ENCODE data around the gene CMTM1. TPM values are rescaled to one million over a fixed set of nuclear protein-coding genes. Genes with fewer than 3 reads are reported as not detected.

Gene CMTM1
- total RNA-seq, 1 experiment from 2014 or later, result 5.8 TPM

- Histone ChIP-seq H4K20me1 (ENCODE audit: insufficient read depth, low read depth, low read length) (no peaks in the 10 kb centered on the region), H3K27ac (ENCODE audit: low read length) (no peak overlapping the region), H3K9ac (ENCODE audit: low read length) (no peak overlapping the region), H3K9me3 (ENCODE audit: low read length) (no peaks in the 10 kb centered on the region), H3K4me2 (ENCODE audit: low read depth, low read length, poor library complexity, severe bottlenecking) (no peak overlapping the region), H2AFZ (ENCODE audit: low read length) (no peak overlapping the region), H3K79me2 (ENCODE audit: low read length) (no peaks in the 10 kb centered on the region), H3K9me2 (replicated peaks; ENCODE audit: insufficient read depth, low read length) (no peaks in the 10 kb centered on the region), H3K27me3 (ENCODE audit: low read length) (no peaks in the 10 kb centered on the region), H3K36me3 (ENCODE audit: insufficient read depth, low read length) (no peaks in the 10 kb centered on the region), H3K4me3 (ENCODE audit: low read length) (no peak overlapping the region), H3K4me1 (ENCODE audit: low read length) (peaks cover 32% of the 10 kb centered on the region)
- DNase-seq, result no peak
These were observed 22.1 kb upstream of the CMTM1 start for GRCh38 chr16:66544016-66544757.

- no peak overlapping the region for H3K9ac ChIP-seq (ENCODE audit: low read length)
- H3K4me2 ChIP-seq (ENCODE audit: low read depth, low read length, poor library complexity, severe bottlenecking), result peak overlapping the region; percentile 40
- peaks cover 57% of the 10 kb centered on the region for H3K4me1 ChIP-seq (ENCODE audit: low read length)
- no peaks in the 10 kb centered on the region for H3K27me3 ChIP-seq (ENCODE audit: low read length)
- no peaks in the 10 kb centered on the region for H4K20me1 ChIP-seq (ENCODE audit: insufficient read depth, low read depth, low read length)
- DNase-seq, result no peak
- H3K27ac ChIP-seq (ENCODE audit: low read length), result no peak overlapping the region
- no peak overlapping the region for H2AFZ ChIP-seq (ENCODE audit: low read length)
- no peaks in the 10 kb centered on the region for H3K9me2 ChIP-seq (replicated peaks; ENCODE audit: insufficient read depth, low read length)
- H3K4me3 ChIP-seq (ENCODE audit: low read length), result no peak overlapping the region
- H3K9me3 ChIP-seq (ENCODE audit: low read length), result no peaks in the 10 kb centered on the region
- H3K79me2 ChIP-seq (ENCODE audit: low read length), result no peaks in the 10 kb centered on the region
- H3K36me3 ChIP-seq (ENCODE audit: insufficient read depth, low read length), result no peaks in the 10 kb centered on the region
These were observed 18.9 kb upstream of the CMTM1 start for GRCh38 chr16:66547101-66547989.

- Histone ChIP-seq H3K27ac (ENCODE audit: low read length) (no peak overlapping the region), H3K9ac (ENCODE audit: low read length) (no peak overlapping the region), H3K9me2 (replicated peaks; ENCODE audit: insufficient read depth, low read length) (no peaks in the 10 kb centered on the region), H4K20me1 (ENCODE audit: insufficient read depth, low read depth, low read length) (no peaks in the 10 kb centered on the region), H3K36me3 (ENCODE audit: insufficient read depth, low read length) (no peaks in the 10 kb centered on the region), H3K9me3 (ENCODE audit: low read length) (no peaks in the 10 kb centered on the region), H2AFZ (ENCODE audit: low read length) (no peak overlapping the region), H3K4me2 (ENCODE audit: low read depth, low read length, poor library complexity, severe bottlenecking) (no peak overlapping the region), H3K4me3 (ENCODE audit: low read length) (no peak overlapping the region), H3K4me1 (ENCODE audit: low read length) (peaks cover 64% of the 10 kb centered on the region), H3K79me2 (ENCODE audit: low read length) (peaks cover 4% of the 10 kb centered on the region), H3K27me3 (ENCODE audit: low read length) (no peaks in the 10 kb centered on the region)
- no peak for DNase-seq
These were observed 18.2 kb upstream of the CMTM1 start for GRCh38 chr16:66548068-66548467.

- no peaks in the 10 kb centered on the region for H3K36me3 ChIP-seq (ENCODE audit: insufficient read depth, low read length)
- H3K79me2 ChIP-seq (ENCODE audit: low read length), result peaks cover 12% of the 10 kb centered on the region
- peaks cover 69% of the 10 kb centered on the region for H3K4me1 ChIP-seq (ENCODE audit: low read length)
- H2AFZ ChIP-seq (ENCODE audit: low read length), result peak overlapping the region; percentile 89
- no peak for DNase-seq
- H3K4me3 ChIP-seq (ENCODE audit: low read length), result peak overlapping the region; percentile 81; the same call in 1 of the 2 replicates
- H4K20me1 ChIP-seq (ENCODE audit: insufficient read depth, low read depth, low read length), result no peaks in the 10 kb centered on the region
- no peak overlapping the region for H3K27ac ChIP-seq (ENCODE audit: low read length)
- no peaks in the 10 kb centered on the region for H3K9me2 ChIP-seq (replicated peaks; ENCODE audit: insufficient read depth, low read length)
- no peaks in the 10 kb centered on the region for H3K9me3 ChIP-seq (ENCODE audit: low read length)
- no peaks in the 10 kb centered on the region for H3K27me3 ChIP-seq (ENCODE audit: low read length)
- H3K9ac ChIP-seq (ENCODE audit: low read length), result peak overlapping the region; percentile 81
- peak overlapping the region; percentile 95 for H3K4me2 ChIP-seq (ENCODE audit: low read depth, low read length, poor library complexity, severe bottlenecking)
These were observed 17.4 kb upstream of the CMTM1 start for GRCh38 chr16:66548868-66549267.

GRCh38 chr16:66549284-66550131 lies 16.7 kb upstream of the CMTM1 start, which contains the start of gene TK2:
Gene TK2 (minus strand): TSS chr16:66550122. CDS start chr16:66550061, 61 bp downstream.
- H3K4me1 ChIP-seq (ENCODE audit: low read length), result peaks cover 63% of the 10 kb centered on the region
- no peaks in the 10 kb centered on the region for H3K9me3 ChIP-seq (ENCODE audit: low read length)
- H3K27me3 ChIP-seq (ENCODE audit: low read length), result no peaks in the 10 kb centered on the region
- H3K9me2 ChIP-seq (replicated peaks; ENCODE audit: insufficient read depth, low read length), result no peaks in the 10 kb centered on the region
- H3K4me3 ChIP-seq (ENCODE audit: low read length), result peak within 1 kb of the TSS; percentile 81
- no peaks in the 10 kb centered on the region for H3K36me3 ChIP-seq (ENCODE audit: insufficient read depth, low read length)
- no peaks in the 10 kb centered on the region for H4K20me1 ChIP-seq (ENCODE audit: insufficient read depth, low read depth, low read length)
- peak within 1 kb of the TSS; percentile 95 for H3K4me2 ChIP-seq (ENCODE audit: low read depth, low read length, poor library complexity, severe bottlenecking)
- H3K9ac ChIP-seq (ENCODE audit: low read length), result peak within 1 kb of the TSS; percentile 81
- H3K79me2 ChIP-seq (ENCODE audit: low read length), result peaks cover 18% of the 10 kb centered on the region
- peak; percentile 83 for DNase-seq
- peak within 1 kb of the TSS; percentile 89 for H2AFZ ChIP-seq (ENCODE audit: low read length)
- H3K27ac ChIP-seq (ENCODE audit: low read length), result no peak within 1 kb of the TSS

GRCh38 chr16:66551348-66551759 lies 14.9 kb upstream of the CMTM1 start:
- Histone ChIP-seq H3K4me3 (ENCODE audit: low read length) (peak overlapping the region; percentile 74), H3K9ac (ENCODE audit: low read length) (peak overlapping the region; percentile 80), H3K9me3 (ENCODE audit: low read length) (no peaks in the 10 kb centered on the region)

GRCh38 chr16:66551788-66552285 lies 14.4 kb upstream of the CMTM1 start:
- Histone ChIP-seq H3K9ac (ENCODE audit: low read length) (peak overlapping the region; percentile 80), H2AFZ (ENCODE audit: low read length) (peak overlapping the region; percentile 75; the same call in 1 of the 2 replicates), H3K27me3 (ENCODE audit: low read length) (no peaks in the 10 kb centered on the region), H4K20me1 (ENCODE audit: insufficient read depth, low read depth, low read length) (no peaks in the 10 kb centered on the region), H3K36me3 (ENCODE audit: insufficient read depth, low read length) (no peaks in the 10 kb centered on the region), H3K9me2 (replicated peaks; ENCODE audit: insufficient read depth, low read length) (no peaks in the 10 kb centered on the region), H3K4me1 (ENCODE audit: low read length) (peaks cover 52% of the 10 kb centered on the region), H3K4me3 (ENCODE audit: low read length) (peak overlapping the region; percentile 74), H3K79me2 (ENCODE audit: low read length) (peaks cover 24% of the 10 kb centered on the region), H3K4me2 (ENCODE audit: low read depth, low read length, poor library complexity, severe bottlenecking) (peak overlapping the region; percentile 91), H3K27ac (ENCODE audit: low read length) (peak overlapping the region; percentile 72), H3K9me3 (ENCODE audit: low read length) (no peaks in the 10 kb centered on the region)
- DNase-seq, result no peak

More at GRCh38 chr16:66551348-66551759, 14.9 kb upstream of the CMTM1 start:
- Histone ChIP-seq H3K79me2 (ENCODE audit: low read length) (peaks cover 24% of the 10 kb centered on the region), H4K20me1 (ENCODE audit: insufficient read depth, low read depth, low read length) (no peaks in the 10 kb centered on the region), H3K4me2 (ENCODE audit: low read depth, low read length, poor library complexity, severe bottlenecking) (peak overlapping the region; percentile 91), H3K9me2 (replicated peaks; ENCODE audit: insufficient read depth, low read length) (no peaks in the 10 kb centered on the region), H3K36me3 (ENCODE audit: insufficient read depth, low read length) (no peaks in the 10 kb centered on the region), H2AFZ (ENCODE audit: low read length) (peak overlapping the region; percentile 75; the same call in 1 of the 2 replicates), H3K27ac (ENCODE audit: low read length) (peak overlapping the region; percentile 72), H3K4me1 (ENCODE audit: low read length) (peaks cover 57% of the 10 kb centered on the region), H3K27me3 (ENCODE audit: low read length) (no peaks in the 10 kb centered on the region)
- peak; percentile 88 for DNase-seq
